OCI-LY3 (cell line): ENCODE data around the gene IL13.

Experiments
- CTCF ChIP-seq: fragments of 200-600, 300-600 bp; sonication (generic); IDR thresholded peaks from 2 replicates; pipeline ENCODE4 v1.5.1; 2014; ENCODE audit warnings: antibody characterized with exemption, low read length, low read depth
- EZH2phosphoT487 ChIP-seq: fragments of 200-600 bp; shearing (Covaris generic); IDR thresholded peaks from 2 replicates; pipeline ENCODE4 v1.6.1; 2018; ENCODE audit warnings: antibody characterized with exemption, mixed run types, low read depth

GRCh38 chr5:132621699-132622098 lies 36.3 kb upstream of the IL13 start:
- TF ChIP-seq CTCF, result no peak
- no peak for TF ChIP-seq EZH2phosphoT487
